CD14-positive monocyte (primary cell): ENCODE data around the gene ERBB4. TPM values are rescaled to one million over a fixed set of nuclear protein-coding genes. Genes with fewer than 3 reads are reported as not detected.

Source experiments
- DNase-seq, 3 donors: peaks; one replicate each; pipeline ENCODE4 v3.0.0-alpha.2; 2011 to 2022
- H2AFZ ChIP-seq: 2 replicates; pipeline ENCODE4 v1.6.0; 2012; ENCODE audit warnings: mild to moderate bottlenecking, low read depth, low read length, inconsistent platforms; ENCODE audit not compliant: insufficient read depth, poor library complexity, severe bottlenecking
- H3K27ac ChIP-seq, 2 donors: 1 replicate in 1 of 2; 2 replicates in 1 of 2; pipeline ENCODE4 v1.5.1; 2012 to 2013; ENCODE audit warnings: low read length in 2 of 2, control low read depth in 1 of 2, inconsistent platforms in 1 of 2, low read depth in 1 of 2, mild to moderate bottlenecking in 1 of 2
- H3K27me3 ChIP-seq, 2 donors: one replicate each; pipeline versions ENCODE4 v1.6.0 to v1.6.1; 2011 to 2013; ENCODE audit warnings: low read length in 2 of 2; ENCODE audit not compliant: control insufficient read depth in 2 of 2, insufficient read depth in 2 of 2
- H3K36me3 ChIP-seq, 2 donors: replicated peaks in 1 of 2; 1 replicate in 1 of 2; 2 replicates in 1 of 2; pipeline versions ENCODE4 v1.5.1 to v1.6.1; 2012 to 2013; ENCODE audit warnings: low read length in 2 of 2, control low read depth in 1 of 2, inconsistent platforms in 1 of 2, mild to moderate bottlenecking in 1 of 2; ENCODE audit not compliant: insufficient read depth in 2 of 2, control insufficient read depth in 1 of 2
- H3K4me1 ChIP-seq, 2 donors: 1 replicate in 1 of 2; 2 replicates in 1 of 2; pipeline versions ENCODE4 v1.5.1 to v1.6.1; 2012 to 2013; ENCODE audit warnings: low read length in 2 of 2, control low read depth in 1 of 2, inconsistent platforms in 1 of 2, mild to moderate bottlenecking in 1 of 2, moderate library complexity in 1 of 2; ENCODE audit not compliant: insufficient read depth in 2 of 2, control insufficient read depth in 1 of 2
- H3K4me2 ChIP-seq: replicated peaks from 2 replicates; pipeline ENCODE3; 2012; ENCODE audit warnings: low read length, moderate library complexity, mild to moderate bottlenecking; ENCODE audit not compliant: poor library complexity, severe bottlenecking; ENCODE audit errors: extremely low read depth
- H3K4me3 ChIP-seq, 3 experiments: fragments of 200-600 bp in 1 of 3; sonication (generic) in 1 of 3; replicated peaks in 1 of 3; 1 replicate in 2 of 3; 2 replicates in 1 of 3; pipeline ENCODE4 v1.5.1; 2011 to 2013; ENCODE audit warnings: low read length in 3 of 3, mild to moderate bottlenecking in 3 of 3, control low read depth in 2 of 3, low read depth in 2 of 3, inconsistent platforms in 1 of 3, moderate library complexity in 1 of 3
- H3K79me2 ChIP-seq: 2 replicates; pipeline ENCODE4 v1.6.0; 2012; ENCODE audit warnings: mild to moderate bottlenecking, control low read depth, inconsistent platforms, low read length, moderate library complexity; ENCODE audit not compliant: insufficient read depth
- H3K9ac ChIP-seq: 2 replicates; pipeline ENCODE4 v1.6.0; 2017; ENCODE audit warnings: low read length, mild to moderate bottlenecking; ENCODE audit not compliant: insufficient read depth, poor library complexity, severe bottlenecking
- H3K9me3 ChIP-seq, 2 donors: replicated peaks in 1 of 2; 1 replicate in 1 of 2; 2 replicates in 1 of 2; pipeline versions ENCODE4 v1.5.1 to v1.6.1; 2012 to 2013; ENCODE audit warnings: low read length in 2 of 2, control low read depth in 1 of 2; ENCODE audit not compliant: control insufficient read depth in 1 of 2, insufficient read depth in 1 of 2
- H4K20me1 ChIP-seq: 2 replicates; pipeline ENCODE4 v1.6.0; 2012; ENCODE audit warnings: mild to moderate bottlenecking, low read length, control low read depth, moderate library complexity; ENCODE audit not compliant: insufficient read depth
- H3K27ac Mint-ChIP-seq, 7 donors: one replicate each; pipeline ENCODE4 v1.8.0; 2020; ENCODE audit warnings: mild to moderate bottlenecking in 7 of 7, mixed read lengths in 7 of 7, moderate library complexity in 6 of 7, inconsistent platforms in 2 of 7
- H3K27me3 Mint-ChIP-seq, 3 donors: one replicate each; pipeline ENCODE4 v1.8.0; 2021 to 2022; ENCODE audit warnings: low read depth in 3 of 3, mild to moderate bottlenecking in 3 of 3, mixed read lengths in 3 of 3, moderate library complexity in 3 of 3, inconsistent platforms in 1 of 3
- H3K36me3 Mint-ChIP-seq, 2 donors: one replicate each; pipeline ENCODE4 v1.8.0; 2020; ENCODE audit warnings: mixed read lengths in 2 of 2, inconsistent platforms in 1 of 2, mild to moderate bottlenecking in 1 of 2
- H3K4me1 Mint-ChIP-seq: one replicate; pipeline ENCODE4 v1.8.0; 2020; ENCODE audit warnings: mild to moderate bottlenecking, mixed read lengths
- H3K4me3 Mint-ChIP-seq, 2 donors: one replicate each; pipeline ENCODE4 v1.8.0; 2020; ENCODE audit warnings: mild to moderate bottlenecking in 2 of 2, mixed read lengths in 2 of 2, moderate library complexity in 1 of 2
- H3K9me3 Mint-ChIP-seq, 7 donors: one replicate each; pipeline ENCODE4 v1.8.0; 2020 to 2022; ENCODE audit warnings: mixed read lengths in 7 of 7, mild to moderate bottlenecking in 6 of 7, moderate library complexity in 6 of 7, inconsistent platforms in 2 of 7
- WGBS: methylation state at CpG from one replicate; pipeline ENCODE4 v1.1.5; 2013; ENCODE audit warnings: missing lambda C conversion rate; ENCODE audit not compliant: insufficient coverage; 5-methylcytosine and 5-hydroxymethylcytosine counted together
- intact Hi-C, 2 donors: fragments of 100-400 bp; cut with micrococcal nuclease; formaldehyde crosslinking; loops; one replicate each; pipeline versions ENCODE4 v1.15.0 to v1.15.1; 2023
- polyA plus RNA-seq, 3 donors: library from polyadenylated mRNA; depleted of rRNA in 1 of 3; unstranded in 2 of 3; stranded (reverse) in 1 of 3; fragments of 300-500 nt in 2 of 3; fragments of >200 nt in 1 of 3; fragmentation: Illumina TruSeq in 2 of 3; gene quantifications; 1 replicate in 2 of 3; 2 replicates in 1 of 3; pipeline ENCODE4 v1.2.3, GENCODE V29; 2012 to 2021
- TF ChIP-seq, protein P1 (sequence below): fragments of 200-600 bp; IDR thresholded peaks from one replicate; pipeline ENCODE4 v1.8.0; 2022; ENCODE audit warnings: antibody characterized with exemption, mild to moderate bottlenecking

ERBB4 gene
- polyA plus RNA-seq, 3 donors = not detected

DNA sequence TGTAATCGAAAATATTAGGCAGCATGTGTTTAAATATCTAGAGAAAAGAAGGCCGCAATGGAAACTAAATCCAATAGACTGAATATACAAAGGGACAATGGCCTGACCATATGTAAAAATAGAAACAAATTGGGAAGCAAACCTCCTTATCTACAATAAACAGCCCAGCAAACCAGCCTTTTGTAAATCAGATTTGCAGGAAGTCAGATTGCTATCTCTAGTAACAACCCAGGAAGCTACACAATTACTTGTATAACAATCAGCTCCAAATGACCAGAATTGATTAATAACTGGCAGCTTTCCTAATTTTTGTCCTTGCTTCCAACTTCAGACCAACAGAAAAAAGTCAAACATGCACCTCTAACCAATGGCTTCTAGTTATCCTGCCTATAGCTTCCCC lies 1122.2 kb downstream of the ERBB4 start:
- TF ChIP-seq, protein P1, sequence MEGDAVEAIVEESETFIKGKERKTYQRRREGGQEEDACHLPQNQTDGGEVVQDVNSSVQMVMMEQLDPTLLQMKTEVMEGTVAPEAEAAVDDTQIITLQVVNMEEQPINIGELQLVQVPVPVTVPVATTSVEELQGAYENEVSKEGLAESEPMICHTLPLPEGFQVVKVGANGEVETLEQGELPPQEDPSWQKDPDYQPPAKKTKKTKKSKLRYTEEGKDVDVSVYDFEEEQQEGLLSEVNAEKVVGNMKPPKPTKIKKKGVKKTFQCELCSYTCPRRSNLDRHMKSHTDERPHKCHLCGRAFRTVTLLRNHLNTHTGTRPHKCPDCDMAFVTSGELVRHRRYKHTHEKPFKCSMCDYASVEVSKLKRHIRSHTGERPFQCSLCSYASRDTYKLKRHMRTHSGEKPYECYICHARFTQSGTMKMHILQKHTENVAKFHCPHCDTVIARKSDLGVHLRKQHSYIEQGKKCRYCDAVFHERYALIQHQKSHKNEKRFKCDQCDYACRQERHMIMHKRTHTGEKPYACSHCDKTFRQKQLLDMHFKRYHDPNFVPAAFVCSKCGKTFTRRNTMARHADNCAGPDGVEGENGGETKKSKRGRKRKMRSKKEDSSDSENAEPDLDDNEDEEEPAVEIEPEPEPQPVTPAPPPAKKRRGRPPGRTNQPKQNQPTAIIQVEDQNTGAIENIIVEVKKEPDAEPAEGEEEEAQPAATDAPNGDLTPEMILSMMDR = no peak

DNA sequence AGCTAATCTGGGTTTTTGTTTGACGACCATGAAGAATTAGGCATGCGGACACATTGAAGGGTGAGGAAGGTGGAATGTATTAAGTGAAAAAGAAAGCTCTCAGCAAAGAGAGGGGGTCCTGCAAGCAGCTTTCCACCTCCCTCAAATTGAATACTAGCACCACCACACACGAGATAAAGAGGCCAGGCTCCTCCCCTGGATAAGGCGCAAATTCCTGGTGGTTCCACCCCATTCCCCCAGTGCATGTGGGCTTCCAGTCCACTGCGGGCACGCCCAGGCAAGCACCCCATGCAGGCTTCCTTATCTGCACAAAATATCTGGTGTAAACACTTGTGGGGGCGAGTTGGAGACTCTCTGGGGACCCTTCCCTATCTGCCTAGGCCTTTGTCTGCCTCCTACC lies 1124.9 kb downstream of the ERBB4 start:
- no peaks in the 10 kb centered on the region for H3K27me3 ChIP-seq
- no peaks in the 10 kb centered on the region for H4K20me1 ChIP-seq
- no peak overlapping the region for H3K4me2 ChIP-seq
- Mint-ChIP-seq H3K4me3 (no peak overlapping the region), H3K27ac (no peak overlapping the region), H3K27me3 (peaks cover 0 to 1% (median 0%) of the 10 kb centered on the region in 3 donors), H3K36me3 (no peaks in the 10 kb centered on the region), H3K9me3 (peaks cover 0 to 5% (median 0%) of the 10 kb centered on the region in 7 donors), H3K4me1 (no peaks in the 10 kb centered on the region)
- TF ChIP-seq, protein P1 = no peak
- H3K79me2 ChIP-seq = no peaks in the 10 kb centered on the region
- no peak for DNase-seq
- intact Hi-C loops = no loop called here
- H3K4me1 ChIP-seq = no peaks in the 10 kb centered on the region
- no peak overlapping the region for H3K9ac ChIP-seq
- no CpG with 5 or more reads among the region's 7 CpGs for WGBS
- no peak overlapping the region for H3K4me3 ChIP-seq
- H3K36me3 ChIP-seq = no peaks in the 10 kb centered on the region
- peaks cover 0 to 6% of the 10 kb centered on the region in 2 donors for H3K9me3 ChIP-seq
- H2AFZ ChIP-seq = no peak overlapping the region
- no peak overlapping the region for H3K27ac ChIP-seq

More for the DNA sequence above, 1122.2 kb downstream of the ERBB4 start:
- no CpG with 5 or more reads among the region's 2 CpGs for WGBS
- H3K27ac Mint-ChIP-seq = no peak overlapping the region
- Histone ChIP-seq H3K79me2 (no peaks in the 10 kb centered on the region), H3K36me3 (no peaks in the 10 kb centered on the region), H3K9ac (no peak overlapping the region), H2AFZ (no peak overlapping the region), H3K4me2 (no peak overlapping the region), H3K4me1 (no peaks in the 10 kb centered on the region), H3K27ac (no peak overlapping the region), H3K27me3 (no peaks in the 10 kb centered on the region), H3K9me3 (peaks cover 0 to 6% of the 10 kb centered on the region in 2 donors), H4K20me1 (no peaks in the 10 kb centered on the region), H3K4me3 (no peak overlapping the region)
- H3K4me1 Mint-ChIP-seq = no peaks in the 10 kb centered on the region
- H3K27me3 Mint-ChIP-seq = peaks cover 0 to 1% (median 0%) of the 10 kb centered on the region in 3 donors
- H3K36me3 Mint-ChIP-seq = no peaks in the 10 kb centered on the region
- peaks cover 0 to 5% (median 0%) of the 10 kb centered on the region in 7 donors for H3K9me3 Mint-ChIP-seq
- intact Hi-C loops = no loop called here
- no peak overlapping the region for H3K4me3 Mint-ChIP-seq
- DNase-seq = no peak
